Fibroblast of skin of scalp (primary cell): ENCODE measurements around the gene PWWP2B.
A peak's percentile ranks its signal among the peaks of the same experiment; 100 is the strongest.

Experiments used
- DNase-seq: peaks from one replicate; pipeline ENCODE4 v3.0.0-alpha.2; 2013

PWWP2B gene

DNA sequence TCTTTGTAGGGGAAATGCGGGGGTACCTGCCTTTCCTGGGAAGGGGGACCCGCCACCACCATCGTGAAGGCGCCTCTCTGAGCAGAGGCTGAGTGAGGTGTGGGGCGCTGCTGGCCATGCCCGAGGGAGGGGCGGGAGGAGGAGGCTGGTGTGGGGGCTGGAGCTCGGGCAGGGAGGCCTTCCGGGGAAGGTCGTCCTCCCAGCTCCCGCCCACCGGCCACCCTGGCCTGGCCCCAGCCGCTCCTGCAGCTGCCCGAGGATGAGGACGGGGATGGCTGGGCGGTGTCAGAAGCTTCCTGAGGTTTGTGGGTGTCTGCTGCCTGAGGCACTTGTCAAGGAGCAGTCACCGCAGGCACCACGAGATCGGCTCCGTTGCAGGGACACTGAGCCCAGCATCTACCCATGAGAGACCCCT lies 11.4 kb downstream of the PWWP2B start:
- no peak for DNase-seq

DNA sequence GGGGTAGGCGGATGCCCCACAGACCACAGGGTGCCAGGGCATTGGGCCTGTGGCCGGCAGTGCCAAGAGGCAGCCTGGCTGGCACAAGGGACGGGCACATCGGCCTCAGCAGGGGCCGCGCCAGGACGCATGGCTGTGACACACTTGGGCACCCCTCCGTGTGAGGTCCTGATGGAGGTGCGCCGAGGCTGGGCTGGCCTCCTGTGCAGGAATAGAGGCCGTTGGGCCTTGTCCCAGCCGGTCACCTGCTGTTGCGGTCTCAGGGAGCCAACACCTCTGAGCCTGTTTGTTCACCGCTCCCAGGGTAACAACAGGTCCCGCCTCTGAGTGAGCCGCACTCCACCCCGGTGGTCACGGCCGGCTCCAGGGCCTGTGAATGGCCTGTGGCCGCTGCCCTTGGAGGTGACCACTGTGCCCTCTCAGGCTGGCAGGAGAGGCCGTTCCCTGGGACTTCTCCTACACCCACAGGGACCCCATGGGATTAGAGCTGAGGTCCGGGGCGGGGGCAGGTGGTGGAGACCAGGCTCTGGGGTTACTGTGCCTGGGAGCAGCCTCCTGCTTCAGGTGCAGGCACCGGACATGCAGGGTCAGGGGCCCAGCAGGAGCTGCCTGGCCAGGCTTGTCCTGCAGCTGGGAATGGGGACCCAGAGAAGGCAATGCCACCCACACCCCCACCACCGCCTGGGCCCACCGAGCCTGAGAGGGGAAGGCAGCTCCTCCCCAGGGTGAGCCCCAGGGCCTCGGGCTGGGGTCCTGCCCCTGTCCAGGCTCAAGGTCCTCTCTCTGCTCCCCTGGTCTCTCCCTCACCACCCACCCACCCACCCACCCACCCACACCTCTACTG lies 12.0 kb downstream of the PWWP2B start:
- no peak for DNase-seq

DNA sequence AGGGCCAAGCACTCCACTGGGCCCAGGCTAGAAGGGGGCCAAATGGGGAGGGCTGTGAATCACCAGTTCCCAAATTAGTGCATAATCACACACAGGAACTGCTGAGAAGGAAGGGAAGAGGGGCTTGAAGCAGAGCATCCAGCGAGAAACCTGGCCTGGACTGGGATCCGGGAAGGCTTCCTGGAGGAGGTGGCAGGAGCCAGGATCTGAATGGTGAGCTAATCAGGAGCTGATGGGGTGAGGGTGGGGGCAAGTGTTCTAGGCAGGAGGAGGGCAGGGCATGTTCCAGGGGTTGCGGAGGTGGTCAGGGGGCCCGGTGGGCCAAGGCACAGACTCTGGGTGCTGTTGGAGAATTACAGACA lies 12.6 kb downstream of the PWWP2B start:
- DNase-seq: no peak

DNA sequence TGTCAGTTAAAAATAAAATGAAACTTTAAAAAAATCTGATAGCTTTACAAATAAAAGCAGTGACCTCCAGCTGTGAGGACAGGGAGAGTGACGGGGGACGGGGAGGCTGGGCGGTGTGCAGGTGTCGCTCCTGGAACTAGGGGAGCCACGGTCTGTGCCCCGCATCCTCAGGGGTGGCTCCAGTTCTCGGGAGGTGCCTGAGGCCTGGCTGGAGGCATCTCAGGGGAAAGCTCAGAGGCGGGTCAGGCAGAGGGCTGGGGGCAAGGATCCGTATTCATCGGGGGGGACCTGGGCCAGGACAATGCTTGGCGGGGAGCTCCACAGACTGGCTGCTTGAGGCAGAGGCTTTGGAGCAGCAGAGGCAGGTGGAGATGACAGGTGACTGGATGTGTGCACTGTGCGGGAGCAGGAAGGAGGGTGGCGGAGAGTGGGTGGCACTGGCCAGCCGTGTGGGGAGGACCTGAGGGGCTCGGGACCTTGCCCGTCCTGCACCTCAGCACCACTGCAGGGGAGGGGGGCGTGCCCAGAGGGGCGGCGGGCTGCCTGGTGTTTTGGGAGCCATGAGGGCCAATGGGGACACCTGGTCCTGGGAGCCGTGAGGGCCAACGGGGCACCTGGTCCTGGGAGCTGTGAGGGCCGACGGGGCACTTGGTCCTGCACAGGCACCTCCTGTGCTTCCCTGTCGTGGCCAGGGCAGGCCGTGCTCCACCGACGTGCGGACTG lies 13.2 kb downstream of the PWWP2B start:
- no peak for DNase-seq

DNA sequence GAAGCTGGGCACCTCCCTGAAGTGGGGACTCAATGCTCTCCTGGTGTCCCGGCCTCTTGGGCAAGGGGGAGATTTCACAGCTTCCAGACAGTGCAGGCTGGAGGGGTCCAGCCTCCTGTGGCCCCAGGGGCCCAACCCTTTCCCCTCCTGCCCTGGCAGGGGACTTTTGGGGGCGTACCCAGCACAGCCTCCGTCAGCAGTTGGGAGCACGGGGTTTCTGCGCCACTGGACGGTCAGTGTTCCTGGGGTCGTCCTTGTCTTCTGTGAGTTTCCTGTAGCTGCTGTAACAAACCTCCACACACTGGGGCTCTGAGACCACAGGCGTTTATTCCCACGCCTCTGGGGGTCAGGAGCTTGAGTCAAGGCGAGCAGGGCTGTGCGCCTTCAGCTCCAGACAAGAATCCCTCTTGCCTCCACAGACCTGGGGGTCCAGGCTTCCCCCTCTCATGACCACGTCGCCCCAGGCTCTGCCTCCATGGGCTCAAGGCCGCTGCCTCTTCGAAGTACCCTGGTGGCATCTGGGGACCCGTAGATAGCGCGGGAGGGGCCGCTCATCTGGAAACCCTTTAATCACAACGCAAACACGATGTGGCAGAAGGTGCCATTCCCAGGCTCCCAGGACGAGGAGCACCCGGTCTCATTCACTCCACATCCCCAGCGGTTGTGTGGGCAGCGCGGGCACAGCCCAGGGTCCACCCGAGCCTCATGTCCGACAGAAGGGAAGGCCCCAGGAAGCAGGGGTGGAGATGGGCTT lies 14.0 kb downstream of the PWWP2B start:
- DNase-seq: no peak

DNA sequence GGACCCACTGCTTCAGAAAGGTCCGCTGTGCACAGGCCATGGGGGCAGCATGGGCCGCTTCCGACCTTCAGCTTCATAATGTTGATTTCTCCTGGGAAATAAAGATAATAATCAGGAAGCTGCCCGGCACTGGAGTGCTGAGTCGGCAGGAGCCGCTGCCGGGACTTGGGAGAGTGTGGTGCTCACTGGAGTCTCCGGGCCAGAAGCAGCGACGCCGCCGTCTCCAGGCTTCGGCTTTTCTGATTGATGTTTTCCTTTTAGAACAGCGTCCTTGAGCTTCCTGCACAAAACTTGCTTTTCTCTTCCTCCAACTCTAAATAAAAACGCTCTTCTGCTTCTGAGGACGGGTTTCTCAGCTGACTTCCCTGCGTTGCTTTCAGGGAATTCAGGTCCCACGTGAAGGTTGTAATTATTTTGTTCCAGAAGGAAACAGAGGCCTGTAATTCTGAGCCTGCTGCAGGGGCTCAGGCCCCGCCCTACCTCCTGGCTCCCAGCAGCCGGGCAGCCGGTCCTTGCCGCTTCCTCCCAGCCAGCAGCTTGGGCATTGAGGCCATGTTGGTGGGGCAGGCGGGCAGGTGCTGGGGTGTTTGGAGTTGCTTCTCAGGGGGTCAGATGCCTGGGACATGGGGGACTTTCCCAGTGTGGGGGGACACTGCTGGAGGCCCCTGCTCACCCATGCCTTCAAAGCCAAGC lies 14.7 kb downstream of the PWWP2B start:
- DNase-seq: no peak

DNA sequence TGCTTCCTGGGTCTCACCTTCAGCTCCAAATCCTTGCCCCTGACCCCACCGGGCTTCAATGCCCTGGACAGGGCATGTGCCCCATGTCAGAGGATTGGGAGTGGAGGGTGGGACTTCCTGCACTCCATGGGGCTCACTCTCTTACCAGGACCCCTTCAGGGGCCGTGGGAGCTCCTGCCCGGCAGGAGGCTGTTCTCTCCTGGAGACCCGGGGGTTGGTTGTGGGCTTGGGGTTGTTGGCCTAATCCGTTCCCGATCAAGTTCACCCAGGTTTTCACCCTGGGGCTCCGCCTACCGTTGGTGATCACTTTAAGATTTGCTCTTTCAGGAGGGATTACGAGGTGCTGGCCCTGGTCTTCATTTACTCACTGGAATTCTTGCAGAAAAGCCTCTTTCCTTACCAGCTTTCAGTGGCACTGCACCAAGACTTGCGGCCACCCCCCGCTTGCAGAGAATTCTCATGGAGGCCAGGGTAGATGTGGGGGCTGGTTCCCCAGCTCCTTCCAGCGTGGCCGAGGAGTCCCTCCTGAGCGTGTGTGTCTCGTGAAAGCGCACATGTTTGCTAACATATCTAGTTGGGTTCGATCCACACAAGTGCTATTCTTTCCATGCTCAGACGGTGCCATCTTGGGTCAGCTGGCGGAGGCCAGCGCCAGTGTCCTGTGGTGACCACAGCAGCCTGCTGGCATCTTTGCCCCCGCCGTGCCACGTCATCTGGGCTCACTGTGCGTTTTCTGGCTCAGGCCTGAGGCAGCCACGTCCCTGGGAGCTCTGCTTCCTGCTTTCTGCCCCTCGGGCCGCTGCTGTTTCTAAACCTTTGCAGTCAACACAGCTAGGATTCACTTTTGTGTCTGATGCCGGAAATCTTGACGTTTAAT lies 15.6 kb downstream of the PWWP2B start:
- DNase-seq: no peak

DNA sequence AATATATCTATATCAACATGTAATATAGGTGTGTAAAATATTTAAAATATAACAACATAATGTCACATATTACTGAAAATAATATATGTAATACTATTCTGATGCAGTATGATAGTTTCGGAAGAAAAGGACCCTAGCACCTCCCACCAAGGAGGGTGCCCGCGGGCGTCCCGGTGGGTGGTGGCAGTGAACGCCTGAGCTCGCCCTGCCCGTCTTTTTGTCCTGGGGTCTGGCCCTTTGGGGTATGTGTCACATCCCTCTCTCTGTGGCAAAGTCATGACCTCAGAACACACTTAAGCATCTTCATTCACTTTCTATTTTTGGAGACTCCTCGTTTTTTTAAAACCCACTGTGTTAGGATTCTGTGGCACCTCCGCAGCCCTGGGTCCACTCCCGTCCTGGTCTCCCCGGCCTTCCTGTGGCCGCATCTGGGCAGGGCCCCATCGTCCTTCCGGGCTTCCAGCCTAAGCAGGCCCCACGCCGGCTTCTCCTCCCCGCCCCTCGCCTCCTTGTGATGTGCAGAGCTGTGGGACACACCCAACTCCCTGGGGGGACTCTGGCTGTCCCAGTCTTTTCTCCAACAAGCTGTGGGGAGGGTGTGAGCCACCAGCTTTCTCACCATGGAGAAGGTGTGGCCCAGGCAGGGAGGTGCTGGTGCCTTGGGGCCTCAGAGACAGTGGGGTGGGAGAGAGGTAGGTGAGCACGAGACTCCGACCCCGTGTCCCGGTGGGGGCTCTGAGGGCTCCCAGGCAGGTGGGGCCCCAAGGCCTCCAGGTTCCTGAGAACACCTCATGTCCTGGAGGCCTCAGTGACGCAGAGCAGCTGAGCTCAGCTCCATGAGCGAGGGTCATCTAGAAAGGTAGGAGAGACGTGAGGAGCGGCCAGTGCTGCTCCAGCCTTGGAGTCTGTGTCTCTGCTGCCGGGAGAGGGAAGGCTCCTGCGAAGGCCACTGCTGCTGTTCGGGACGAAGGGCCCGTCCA lies 16.5 kb downstream of the PWWP2B start:
- DNase-seq: no peak

DNA sequence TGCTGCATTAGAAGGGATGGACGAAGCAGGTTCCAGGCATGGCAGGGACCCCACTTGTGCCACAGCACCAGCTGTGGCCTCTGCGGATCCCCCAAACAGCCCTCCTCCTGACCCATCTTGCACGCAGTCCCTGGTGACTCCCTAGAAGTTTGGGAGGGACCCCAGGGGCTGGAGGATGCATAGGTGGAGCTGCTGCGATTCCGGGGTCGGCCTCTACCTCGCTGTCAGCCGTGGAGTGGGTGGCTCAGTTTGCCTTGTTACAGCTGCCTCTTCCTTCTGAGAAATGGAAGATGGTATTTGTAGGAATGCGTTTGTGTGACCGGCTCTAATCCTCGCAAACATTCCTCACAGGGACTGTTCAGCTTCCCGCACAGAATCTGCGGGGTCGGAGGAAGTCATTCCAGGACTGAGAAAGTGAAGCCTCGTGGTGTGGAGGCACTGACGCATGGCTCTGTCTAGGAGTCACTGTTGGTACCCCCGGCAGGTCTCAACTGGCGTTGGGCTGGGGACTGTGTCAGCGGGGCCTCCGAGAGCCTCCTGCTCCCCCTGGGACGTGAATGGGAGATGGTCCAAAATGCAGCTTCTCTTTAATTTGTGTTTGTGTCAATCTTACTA lies 17.5 kb downstream of the PWWP2B start:
- DNase-seq: peak; percentile 41

DNA sequence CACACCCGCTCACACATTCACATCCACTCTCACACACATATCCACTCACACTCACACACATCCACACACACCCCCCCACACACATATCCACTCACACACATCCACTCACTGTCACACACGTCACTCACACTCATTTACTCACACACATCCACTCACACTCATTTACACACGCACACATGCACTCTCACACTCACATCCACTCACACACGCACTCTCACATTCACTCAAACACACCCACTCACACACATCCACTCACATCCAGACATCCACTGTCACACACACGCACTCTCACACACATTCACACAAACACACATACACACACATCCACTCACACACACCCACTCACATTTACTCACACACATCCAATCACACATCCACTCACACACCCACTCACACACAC lies 18.3 kb downstream of the PWWP2B start:
- no peak for DNase-seq

DNA sequence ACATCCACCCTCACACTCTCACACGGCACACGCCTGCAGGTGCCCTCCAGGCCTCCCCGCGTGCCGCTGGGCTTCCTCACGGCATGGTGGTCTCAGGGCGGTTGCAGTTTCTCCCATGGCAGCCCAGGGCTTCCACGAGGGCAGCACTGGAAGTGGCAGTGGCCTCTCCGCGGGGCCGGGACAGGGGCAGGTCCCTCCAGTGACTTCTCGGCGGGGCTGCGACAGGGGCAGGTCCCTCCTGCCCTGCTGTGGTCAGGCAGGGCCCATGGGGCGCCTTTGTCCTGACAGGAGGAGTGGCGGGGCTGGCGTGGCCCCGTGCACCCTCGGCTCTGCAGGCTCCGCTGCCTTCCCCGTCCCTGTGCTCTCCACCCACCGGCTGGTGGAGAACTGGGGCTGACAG lies 19.0 kb downstream of the PWWP2B start:
- DNase-seq: no peak

DNA sequence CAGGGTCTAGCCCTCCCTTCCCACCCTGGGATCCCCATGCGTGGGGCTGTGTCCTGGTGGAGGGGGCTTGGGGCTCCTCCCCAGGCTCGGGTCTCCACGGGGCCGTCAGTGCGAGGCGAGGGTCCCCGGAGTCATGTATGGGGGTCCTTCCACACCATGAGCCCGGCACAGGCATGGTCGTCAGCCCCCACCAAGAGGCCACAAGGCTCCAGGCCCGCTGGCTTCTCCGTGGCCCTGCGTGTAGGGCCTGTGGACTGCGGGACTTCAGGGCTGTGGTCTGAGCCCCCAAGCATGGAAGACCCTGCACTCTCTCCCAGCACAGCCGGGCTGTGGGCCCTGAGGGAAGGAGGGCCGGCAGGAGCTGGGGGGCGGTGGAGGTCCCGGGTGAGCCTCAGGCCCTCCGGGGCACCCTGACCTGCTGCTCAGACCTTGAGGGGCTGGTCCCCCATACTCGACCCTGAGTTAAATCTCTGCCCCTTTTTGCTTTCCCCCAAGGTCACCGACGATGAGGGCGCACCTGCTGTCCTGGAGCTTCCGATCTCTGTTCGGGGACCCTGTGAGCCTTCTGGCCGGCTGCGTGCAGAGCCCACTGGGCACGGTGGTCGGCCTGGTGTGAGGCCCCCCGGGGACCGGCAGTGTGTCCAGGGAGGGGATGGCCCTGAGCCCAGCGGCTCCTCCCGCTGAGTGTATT lies 19.7 kb downstream of the PWWP2B start:
- DNase-seq: no peak

DNA sequence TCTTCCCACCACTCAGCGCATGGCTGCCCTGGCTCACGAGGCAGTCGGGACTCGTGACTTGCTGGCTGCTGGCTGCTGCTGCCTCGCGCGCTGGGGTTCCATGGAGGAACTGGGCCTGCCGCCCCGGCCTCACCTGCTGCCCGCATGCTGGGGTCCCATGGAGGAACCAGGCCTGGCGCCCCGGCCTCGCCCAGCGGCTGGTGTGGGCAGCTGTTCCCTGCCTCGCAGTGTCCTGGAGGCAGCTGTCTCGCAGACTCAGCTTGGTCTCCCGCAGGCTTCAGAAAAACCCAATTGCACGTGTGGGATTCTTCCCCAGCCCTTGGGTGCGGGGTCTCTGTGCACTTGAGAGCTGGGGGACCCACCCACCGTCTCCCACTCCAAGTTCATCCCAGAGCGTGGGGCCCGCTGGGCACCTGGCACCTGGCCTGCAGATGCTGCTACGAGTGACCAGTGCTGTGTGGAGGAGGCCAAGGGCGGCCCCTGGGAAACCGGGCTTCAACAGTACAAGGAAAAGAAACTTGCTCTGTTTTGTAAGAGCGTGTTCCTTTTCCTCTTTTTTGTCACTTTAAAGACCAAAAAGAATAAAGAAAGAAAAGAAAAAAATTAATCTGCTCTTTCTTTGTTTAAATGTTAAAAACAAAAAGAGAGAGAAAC lies 20.4 kb downstream of the PWWP2B start:
- DNase-seq: no peak

DNA sequence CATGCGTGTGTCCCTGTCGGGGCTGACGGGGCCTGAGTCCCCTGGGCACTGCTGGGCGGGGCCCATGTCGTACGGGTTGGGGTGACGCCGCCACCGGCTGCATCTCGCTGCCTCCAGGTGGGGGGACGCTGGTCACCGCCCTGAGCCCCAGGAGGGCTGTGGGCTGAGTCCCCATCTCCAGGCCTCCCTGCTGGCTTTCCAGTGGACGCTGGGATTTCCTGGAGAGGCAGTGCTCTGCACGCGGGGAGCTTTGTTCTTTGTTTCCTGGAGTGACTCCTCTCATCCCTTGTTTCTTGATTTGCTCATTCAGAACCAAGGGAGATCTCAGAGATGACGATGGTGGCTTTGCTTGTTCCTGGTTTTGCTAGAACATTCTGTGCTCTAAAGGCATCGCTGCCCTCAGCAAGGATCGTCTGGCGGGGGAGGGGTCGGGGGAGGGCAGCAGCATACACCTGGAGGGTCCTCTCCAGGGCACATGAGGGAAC lies 21.0 kb downstream of the PWWP2B start:
- DNase-seq: no peak

DNA sequence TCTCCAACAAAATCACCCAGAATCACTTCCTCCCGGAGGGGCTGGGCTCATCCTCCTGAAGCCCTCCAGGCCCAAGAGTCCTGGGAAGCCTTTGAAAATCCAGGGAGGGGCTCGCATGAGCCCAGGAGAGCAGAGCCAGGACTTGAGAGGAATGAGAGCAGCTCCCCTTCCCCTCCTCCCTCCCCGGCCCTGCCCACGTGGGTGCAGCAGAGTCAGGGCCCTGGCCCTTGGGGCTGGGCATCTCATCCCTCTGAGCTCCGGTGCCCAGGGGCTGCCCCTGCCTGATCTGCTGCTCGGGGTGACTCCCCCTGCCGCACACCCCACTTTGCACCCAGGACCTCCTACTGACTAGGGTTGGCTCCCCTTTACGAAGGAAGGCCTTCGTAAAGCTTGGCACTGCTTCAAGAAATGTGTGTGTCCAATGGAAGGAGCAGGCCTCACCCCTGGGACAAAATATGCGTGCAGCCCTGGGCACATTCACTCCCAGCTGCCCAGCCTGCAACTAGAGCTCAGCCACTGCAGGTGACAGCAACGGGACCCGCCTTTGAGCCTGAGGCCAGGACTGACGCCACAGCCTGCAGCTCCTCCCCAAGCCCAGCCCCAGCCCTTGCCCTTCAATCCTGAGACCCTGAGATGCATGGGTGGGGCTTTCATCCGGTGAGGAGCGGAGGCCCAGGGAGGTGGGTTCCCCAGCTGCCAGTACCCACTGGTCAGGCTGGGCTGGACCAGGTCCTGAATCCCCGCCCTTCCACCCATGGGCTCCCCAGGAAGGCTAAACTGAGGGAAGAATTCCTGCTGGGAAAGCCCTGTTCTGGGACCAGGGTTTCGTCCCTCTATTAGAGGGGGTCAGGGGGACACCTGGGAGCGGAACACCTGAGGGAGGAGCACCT lies 21.8 kb downstream of the PWWP2B start:
- no peak for DNase-seq

DNA sequence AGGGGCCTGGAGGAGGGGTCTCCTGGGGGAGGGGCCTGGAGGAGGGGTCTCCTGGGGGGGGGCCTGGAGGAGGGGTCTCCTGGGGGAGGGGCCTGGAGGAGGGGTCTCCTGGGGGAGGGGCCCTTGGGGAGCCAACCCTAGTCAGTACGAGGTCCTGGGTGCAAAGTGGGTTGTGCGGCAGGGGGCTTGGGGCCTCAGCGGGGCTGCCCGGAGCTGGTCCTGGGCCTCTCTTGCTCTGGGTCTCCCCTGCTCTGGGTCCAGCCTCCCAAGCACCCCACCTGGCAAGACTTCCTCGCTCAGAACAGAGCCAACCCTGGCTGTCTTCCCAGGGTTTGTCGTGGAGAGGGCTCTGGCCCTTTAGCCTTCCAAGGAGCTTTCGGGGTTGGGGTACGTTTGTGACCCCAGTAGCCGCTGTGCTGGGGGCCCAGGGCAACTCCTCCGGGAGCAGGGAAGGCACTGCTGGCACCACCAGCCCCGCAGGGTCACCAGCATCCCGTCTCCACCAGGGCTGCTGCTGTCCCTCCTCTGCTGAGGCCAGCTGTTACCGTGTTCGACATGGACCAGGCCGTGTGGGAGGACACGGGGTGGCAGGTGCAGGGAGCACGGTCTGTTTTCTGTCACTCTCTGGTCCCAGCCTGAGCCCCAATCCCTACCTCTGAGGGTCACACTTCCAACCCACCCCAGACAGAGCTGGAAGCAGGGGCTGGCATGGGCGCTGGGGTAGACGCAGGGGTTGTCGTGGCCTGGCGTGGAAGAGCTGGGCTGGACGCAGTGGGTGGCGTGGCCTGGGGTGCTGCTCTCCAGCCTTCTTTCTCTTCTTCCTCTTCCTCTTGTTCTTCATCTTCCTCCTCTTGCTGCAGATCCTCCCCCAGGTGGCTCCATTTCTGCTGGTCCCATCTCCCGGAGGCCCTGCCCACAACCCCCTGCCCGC lies 22.8 kb downstream of the PWWP2B start:
- DNase-seq: no peak
